Activated gamma-delta T cell treated with Interleukin-2 at 50 U/mL for 16 hours (primary cell): Measurements from ENCODE around the gene ADAMTS2.

ENCODE experiments used
- DNase-seq: peaks from one replicate; pipeline ENCODE4 v3.0.0-alpha.2; 2020

Gene ADAMTS2

GRCh38 chr5:179250561-179251225 is 94.6 kb downstream of the ADAMTS2 start:
- no peak for DNase-seq

DNA sequence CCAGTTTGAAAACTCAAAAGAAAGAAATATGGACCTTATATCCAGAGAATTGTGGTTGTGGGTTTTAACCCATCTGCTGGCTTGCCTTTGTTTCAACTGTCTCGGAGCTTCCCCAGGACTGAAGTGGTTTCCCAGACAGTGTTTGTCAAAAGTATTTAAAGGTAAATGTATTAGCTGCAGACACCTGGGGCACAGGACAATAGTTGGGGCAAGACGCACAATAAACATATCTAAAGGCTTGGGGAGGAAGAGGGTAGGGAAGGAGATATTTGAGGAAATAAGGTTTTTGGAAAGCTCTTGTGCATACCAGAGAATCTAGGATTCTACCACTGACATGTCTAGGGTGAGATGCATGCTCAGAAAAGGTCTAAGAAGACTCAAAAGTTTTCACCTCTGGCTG is 99.0 kb downstream of the ADAMTS2 start:
- DNase-seq: no peak

GRCh38 chr5:179245031-179245430 is 100.2 kb downstream of the ADAMTS2 start:
- no peak for DNase-seq

GRCh38 chr5:179244044-179244443 is 101.2 kb downstream of the ADAMTS2 start:
- no peak for DNase-seq

- no peak for DNase-seq
These were observed 101.9 kb downstream of the ADAMTS2 start for GRCh38 chr5:179243333-179243732.

DNA sequence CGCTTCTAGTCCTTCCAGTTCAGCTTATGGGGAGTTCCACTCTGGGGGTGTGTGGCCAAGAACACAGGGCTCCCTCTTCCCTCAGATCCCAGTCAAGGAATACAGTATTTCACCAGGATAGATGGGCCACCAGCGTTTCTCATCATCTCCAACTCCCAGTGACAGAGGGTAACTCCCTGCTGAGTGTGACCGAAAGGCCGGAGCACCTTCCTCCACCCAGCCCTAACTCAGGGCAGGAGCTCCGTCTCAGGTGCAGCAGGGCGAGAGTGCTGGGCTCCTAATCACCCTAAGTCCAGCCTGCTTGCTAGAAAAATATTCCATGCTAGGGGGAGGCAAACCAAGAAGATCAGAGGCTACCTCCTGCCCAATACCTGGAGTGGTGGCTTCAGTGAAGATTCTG is 102.6 kb downstream of the ADAMTS2 start:
- DNase-seq: no peak

DNA sequence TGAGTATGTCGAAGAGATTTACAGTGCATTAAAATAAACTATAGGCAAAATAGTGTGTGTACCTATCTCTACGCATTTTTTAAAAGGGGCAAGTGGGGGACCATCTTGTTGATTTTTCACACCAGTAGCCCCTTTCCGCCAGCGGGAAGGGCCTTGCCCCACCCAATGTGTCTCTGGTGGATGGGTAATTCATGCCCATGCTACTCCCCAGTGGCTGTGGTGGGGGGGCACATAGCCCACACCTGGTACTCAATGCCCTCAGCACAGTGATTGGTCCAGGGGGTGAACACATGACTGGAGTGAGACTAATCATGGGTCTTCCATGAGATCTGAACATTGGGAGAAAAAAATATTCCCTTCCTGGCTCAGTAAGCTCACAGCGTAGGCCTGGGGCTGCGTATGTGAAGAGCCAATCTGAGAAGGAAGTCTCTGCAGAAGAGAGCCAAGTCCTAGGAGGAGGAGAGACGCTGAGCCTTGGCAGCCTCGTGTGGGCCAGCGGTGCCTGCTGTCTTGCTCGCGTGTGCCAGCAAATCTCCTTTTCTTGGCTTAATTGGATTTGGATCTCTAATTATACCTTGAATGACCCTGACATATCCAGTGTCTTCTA is 103.4 kb downstream of the ADAMTS2 start:
- DNase-seq: no peak

- DNase-seq: no peak
These were observed 104.1 kb downstream of the ADAMTS2 start for GRCh38 chr5:179241175-179241574.

DNA sequence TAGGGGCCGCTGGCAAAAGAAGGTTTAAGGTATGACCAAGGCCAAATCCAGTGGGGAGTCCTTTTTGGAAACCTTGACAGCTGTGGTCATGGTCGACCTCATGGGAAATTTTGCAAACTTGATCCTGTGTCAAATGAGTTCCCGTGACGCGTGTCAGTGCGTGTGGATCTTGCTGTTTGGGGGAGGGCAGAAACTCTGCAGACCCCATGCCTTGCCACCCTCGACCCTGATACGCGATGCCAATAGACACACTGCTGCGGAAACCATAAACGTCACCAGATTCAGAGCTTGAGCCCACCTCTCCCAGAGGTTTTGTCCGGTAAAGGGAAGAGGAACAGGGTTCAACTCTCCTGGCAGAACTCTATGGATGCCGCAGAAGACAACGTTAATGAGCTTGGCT is 104.7 kb downstream of the ADAMTS2 start:
- no peak for DNase-seq

DNA sequence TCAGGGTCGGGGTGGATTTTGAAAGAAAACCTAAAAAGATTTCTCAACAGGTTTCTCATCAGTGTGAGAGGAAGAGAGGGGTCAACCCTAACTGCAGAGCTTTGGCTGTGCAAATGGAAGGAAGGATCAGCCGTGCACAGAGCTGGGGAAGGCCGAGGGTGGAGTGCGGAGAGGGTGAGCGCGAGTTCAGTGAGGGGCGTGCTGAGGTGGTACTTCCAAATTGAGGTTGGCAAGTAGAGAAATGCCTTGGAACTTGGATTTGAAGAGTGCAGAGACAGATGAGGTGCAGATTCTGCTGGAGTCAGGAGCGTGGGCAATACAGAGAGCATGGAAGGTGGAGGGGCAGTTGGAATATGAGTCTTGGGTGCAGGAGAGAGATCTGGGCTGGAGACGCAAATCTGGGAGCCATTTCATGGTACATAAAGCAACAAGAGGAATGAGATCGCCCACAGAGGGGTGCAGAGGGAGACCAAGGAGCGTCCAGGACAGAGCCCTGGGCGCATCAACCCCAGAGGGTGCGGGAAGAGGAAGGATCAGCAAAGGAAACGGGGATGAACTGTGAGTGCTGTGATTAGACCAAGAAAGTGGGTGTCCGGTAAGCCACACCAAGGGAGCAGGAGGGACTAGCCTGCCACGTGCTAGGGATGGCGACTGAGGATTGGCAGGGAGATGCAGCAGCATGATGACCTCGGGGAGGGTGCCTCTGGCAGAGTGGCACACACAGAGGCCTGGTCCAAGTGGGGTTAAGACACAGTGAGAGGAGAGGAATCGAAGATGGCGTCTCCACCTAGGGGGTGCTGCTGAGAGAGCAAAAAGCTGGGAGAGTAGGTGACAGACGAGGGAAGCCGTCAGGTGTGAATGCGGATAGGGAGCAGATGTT is 105.8 kb downstream of the ADAMTS2 start:
- no peak for DNase-seq

DNA sequence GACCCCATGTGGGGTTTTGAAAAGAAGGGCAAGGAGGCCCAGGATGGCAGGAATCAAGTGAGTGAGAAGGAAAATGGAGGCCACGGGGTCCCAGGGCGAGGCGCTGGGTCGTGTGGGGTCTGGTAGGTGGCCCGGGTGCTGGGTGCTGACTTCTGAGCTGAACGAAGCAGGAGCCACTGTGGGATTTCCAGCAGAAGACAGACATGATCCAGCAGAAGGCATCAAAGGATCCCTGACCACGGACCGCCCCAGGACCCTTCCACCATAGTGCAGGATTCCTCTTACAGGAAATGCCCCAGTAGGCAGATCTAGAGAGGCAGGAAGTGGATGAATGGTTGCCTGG is 106.7 kb downstream of the ADAMTS2 start:
- no peak for DNase-seq

DNA sequence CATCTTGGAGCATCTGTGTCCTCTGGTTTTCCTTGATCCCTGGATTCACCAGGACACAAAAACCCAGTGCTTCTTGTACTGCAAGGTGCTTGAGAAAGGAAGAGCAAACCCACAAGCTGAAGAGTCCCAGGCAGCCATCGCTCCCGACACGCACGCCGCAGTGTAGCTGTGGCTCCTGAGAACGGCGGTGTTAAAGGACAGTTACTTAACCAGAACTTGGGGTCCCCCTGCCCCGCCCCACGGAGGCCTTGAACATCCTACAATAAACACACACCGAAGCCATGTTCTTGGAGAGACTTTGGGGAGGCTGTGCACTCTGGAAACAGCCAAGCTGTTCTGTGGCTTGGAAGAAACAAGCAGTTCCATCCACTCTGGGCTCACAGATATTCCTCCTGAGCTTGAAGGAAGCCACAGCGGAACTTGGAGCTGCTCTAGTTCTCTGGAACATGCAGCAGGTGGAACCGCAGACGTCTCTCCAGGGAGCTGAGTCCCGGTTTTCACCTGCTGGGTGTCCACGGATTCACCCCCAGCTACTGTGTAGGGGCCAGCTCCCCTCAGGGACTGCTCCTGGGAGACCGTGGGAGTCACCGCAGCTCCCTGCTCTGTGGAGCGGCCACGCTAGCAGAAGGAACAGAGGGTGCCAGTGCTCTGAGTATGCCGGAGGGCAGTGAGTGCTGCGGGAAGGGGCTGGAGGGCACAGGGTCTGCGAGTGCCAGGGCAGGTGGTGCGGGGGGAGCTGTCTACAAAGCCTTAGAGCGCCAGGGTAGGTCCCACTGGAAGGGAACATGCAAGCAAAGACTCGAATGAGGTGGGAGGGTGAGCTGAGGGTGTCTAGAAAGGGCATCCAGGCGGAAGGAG is 107.3 kb downstream of the ADAMTS2 start:
- no peak for DNase-seq

- DNase-seq: no peak
These were observed 109.6 kb downstream of the ADAMTS2 start for GRCh38 chr5:179235416-179236400.

- DNase-seq: no peak
These were observed 110.6 kb downstream of the ADAMTS2 start for GRCh38 chr5:179234563-179235135.

- no peak for DNase-seq
These were observed 111.2 kb downstream of the ADAMTS2 start for GRCh38 chr5:179233909-179234562.

DNA sequence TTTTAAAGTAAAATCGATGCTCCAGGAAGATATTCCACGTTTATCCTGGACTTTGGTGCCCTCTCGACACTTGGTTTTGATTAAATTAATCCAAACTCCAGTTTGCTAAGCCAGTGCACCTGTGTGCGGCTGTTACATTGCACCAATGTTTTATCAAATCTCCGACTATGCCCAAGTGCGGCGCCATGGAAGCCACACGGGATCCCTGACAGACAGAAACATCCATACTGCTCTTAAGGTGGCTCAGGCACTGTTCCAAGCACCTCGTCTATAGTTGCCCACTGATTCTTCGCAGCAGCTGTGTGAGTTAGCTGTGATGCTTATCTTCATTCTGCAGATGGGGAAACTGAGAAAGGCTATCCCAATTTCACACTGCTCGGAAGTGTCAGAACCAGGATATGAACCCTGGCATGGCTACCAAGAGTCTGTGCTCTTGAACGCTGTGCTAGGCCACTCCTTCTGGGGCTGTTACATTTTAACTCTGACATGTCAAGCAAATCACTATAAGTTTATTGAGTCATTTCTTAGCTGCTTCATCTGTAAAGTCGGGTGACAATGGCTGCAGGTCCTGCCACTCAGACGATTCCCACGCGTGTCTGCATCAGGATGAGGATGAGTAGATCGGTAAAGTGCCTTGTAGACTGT is 113.0 kb downstream of the ADAMTS2 start:
- DNase-seq: no peak

DNA sequence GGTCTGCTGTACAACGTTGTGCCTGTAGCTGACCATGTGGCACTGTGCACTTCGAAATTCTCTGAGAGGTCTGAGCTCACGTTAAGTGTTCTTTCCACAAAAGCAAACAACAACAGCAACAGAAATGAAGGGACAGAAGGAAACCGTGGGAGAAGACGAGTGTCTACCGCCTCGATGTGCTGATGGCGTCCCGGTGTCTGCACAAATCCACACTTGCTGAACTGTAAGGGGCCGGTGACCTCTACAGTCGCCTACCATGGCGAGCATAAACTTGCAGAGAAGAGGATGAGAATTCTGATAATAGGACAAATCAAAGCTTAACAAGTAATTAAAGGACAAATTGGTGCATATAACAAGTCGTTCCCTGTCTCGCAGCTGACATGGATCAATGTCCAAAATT is 114.0 kb downstream of the ADAMTS2 start:
- DNase-seq: no peak

DNA sequence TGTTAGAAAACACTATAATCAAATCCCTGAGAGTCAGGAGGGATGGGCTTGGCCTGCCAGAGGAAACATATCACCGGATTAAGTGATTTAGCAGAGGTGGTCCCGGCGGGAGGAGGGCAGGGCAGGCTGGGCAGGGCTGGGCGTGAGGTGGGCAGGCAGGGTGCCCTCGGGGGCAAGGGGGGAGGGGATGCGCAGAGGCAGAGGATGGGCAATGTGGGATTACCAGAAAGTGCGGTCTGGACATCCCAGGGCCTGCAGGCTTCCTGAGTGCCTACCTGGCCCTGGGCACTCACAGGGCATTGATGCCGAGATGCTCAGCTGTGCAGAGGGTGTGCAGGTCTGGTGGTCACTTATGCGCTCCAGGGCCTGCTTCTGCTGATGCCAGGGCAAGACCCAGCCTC is 115.2 kb downstream of the ADAMTS2 start:
- DNase-seq: no peak

DNA sequence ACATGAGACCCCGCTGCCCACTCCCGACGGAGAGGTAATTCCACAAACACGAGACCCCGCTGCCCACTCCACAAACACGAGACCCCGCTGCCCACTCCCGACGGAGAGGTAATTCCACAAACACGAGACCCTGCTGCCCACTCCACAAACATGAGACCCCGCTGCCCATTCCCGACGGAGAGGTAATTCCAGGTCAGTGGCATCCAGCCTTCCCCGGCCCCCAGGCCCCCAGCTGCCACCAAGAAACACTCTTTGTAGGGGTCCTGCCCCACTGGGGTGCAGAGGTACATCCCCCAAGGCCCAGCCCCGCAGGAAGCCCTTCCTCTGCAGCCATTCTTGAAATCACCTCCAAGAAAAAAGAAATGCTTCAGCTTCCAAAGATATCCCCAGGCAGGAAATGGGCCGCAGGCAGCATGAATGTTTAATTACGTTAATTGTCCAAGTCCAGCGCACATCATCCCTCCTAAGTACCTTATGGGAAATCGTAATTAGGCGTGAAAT is 115.9 kb downstream of the ADAMTS2 start:
- DNase-seq: no peak
